ENCODE results near the gene AP1S2.

DNA sequence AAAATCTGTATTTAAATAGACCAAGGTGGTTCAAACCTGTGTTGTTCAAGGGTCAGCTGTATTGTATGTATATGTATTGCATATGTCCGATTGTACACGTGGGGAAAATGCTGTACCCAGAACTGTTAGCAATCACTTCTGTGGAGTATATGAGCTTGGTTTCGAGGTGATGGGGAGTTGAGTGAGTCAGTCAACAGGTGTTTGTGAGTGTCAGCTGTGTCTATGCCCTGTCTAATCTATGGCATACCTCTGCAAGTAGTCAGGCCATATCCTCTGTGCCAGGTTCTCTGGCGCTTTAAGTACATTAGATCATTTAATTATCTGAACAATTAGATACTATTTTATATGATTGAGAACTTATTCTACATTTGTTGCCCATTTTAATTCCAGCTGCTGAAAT lies 56.9 kb downstream of the AP1S2 start:
- no peak for TF ChIP-seq FOS (IDR thresholded peaks at IDR 0.05; ENCODE audit: extremely low read depth, insufficient read length)
- TF ChIP-seq ZC3H8 (IDR thresholded peaks at IDR 0.05): no peak
- no peak for TF ChIP-seq PTBP1 (IDR thresholded peaks at IDR 0.05; ENCODE audit: low read depth, low read length)
- TF ChIP-seq, protein P1, sequence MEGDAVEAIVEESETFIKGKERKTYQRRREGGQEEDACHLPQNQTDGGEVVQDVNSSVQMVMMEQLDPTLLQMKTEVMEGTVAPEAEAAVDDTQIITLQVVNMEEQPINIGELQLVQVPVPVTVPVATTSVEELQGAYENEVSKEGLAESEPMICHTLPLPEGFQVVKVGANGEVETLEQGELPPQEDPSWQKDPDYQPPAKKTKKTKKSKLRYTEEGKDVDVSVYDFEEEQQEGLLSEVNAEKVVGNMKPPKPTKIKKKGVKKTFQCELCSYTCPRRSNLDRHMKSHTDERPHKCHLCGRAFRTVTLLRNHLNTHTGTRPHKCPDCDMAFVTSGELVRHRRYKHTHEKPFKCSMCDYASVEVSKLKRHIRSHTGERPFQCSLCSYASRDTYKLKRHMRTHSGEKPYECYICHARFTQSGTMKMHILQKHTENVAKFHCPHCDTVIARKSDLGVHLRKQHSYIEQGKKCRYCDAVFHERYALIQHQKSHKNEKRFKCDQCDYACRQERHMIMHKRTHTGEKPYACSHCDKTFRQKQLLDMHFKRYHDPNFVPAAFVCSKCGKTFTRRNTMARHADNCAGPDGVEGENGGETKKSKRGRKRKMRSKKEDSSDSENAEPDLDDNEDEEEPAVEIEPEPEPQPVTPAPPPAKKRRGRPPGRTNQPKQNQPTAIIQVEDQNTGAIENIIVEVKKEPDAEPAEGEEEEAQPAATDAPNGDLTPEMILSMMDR (IDR thresholded peaks at IDR 0.05 in 2 of 3, conservative IDR thresholded peaks at IDR 0.05 in 1 of 3; ENCODE audit: insufficient read depth in 2 of 3, low read depth in 1 of 3, low read length in 3 of 3): no peak
- TF ChIP-seq HNRNPH1 (optimal IDR thresholded peaks at IDR 0.05; ENCODE audit: low read depth, low read length): no peak
- TF ChIP-seq ZBTB8A (IDR thresholded peaks at IDR 0.05; ENCODE audit: partially characterized antibody): no peak
- no peak for TF ChIP-seq CSDE1 (IDR thresholded peaks at IDR 0.05)
- TF ChIP-seq ZNF3 (CRISPR knock-in tag; IDR thresholded peaks at IDR 0.05): no peak
- TF ChIP-seq KDM1A (IDR thresholded peaks at IDR 0.05): no peak
- no peak for TF ChIP-seq EGR1 (conservative IDR thresholded peaks at IDR 0.05)
- TF ChIP-seq, protein P2, sequence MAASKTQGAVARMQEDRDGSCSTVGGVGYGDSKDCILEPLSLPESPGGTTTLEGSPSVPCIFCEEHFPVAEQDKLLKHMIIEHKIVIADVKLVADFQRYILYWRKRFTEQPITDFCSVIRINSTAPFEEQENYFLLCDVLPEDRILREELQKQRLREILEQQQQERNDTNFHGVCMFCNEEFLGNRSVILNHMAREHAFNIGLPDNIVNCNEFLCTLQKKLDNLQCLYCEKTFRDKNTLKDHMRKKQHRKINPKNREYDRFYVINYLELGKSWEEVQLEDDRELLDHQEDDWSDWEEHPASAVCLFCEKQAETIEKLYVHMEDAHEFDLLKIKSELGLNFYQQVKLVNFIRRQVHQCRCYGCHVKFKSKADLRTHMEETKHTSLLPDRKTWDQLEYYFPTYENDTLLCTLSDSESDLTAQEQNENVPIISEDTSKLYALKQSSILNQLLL (CRISPR knock-in tag; IDR thresholded peaks at IDR 0.05; ENCODE audit: borderline replicate concordance): no peak
- TF ChIP-seq ZFP1 (CRISPR knock-in tag; IDR thresholded peaks at IDR 0.05): no peak
- no peak for TF ChIP-seq MTF1 (CRISPR knock-in tag; IDR thresholded peaks at IDR 0.05; ENCODE audit: borderline replicate concordance)
